GM19099 (cell line): Measurements from ENCODE around the gene NRBP1.

Experiments
- POLR2A ChIP-seq: IDR thresholded peaks from 3 replicates; pipeline ENCODE4 v1.6.1; 2011; ENCODE audit warnings: low read depth; ENCODE audit not compliant: insufficient read length; ENCODE audit errors: extremely low read depth

The NRBP1 gene

GRCh38 chr2:27408601-27409320, 19.7 kb upstream of the NRBP1 start:
- TF ChIP-seq POLR2A, result no peak

GRCh38 chr2:27409321-27410073, 18.9 kb upstream of the NRBP1 start, which contains the start of gene PPM1G:
Gene PPM1G, minus strand, starts transcription at chr2:27409591. Its CDS starts 169 bp downstream, at chr2:27409422.
- TF ChIP-seq POLR2A, result peak; percentile 96

- TF ChIP-seq POLR2A, result no peak
Observed at GRCh38 chr2:27412419-27413152, 15.8 kb upstream of the NRBP1 start.

- TF ChIP-seq POLR2A, result no peak
Observed at GRCh38 chr2:27416151-27416550, 12.3 kb upstream of the NRBP1 start.

GRCh38 chr2:27420996-27421395, 7.4 kb upstream of the NRBP1 start:
- TF ChIP-seq POLR2A, result no peak

- no peak for TF ChIP-seq POLR2A
Observed at GRCh38 chr2:27421660-27422250, 6.7 kb upstream of the NRBP1 start.

GRCh38 chr2:27422958-27423357, 5.5 kb upstream of the NRBP1 start:
- no peak for TF ChIP-seq POLR2A

GRCh38 chr2:27427863-27428212, 593 bp upstream of the NRBP1 start:
- no peak for TF ChIP-seq POLR2A

- TF ChIP-seq POLR2A, result no peak
Observed at GRCh38 chr2:27428978-27429541, 629 bp downstream of the NRBP1 start.

GRCh38 chr2:27431395-27431794, 3.0 kb downstream of the NRBP1 start:
- TF ChIP-seq POLR2A, result no peak

- no peak for TF ChIP-seq POLR2A
Observed at GRCh38 chr2:27435628-27436027, 7.2 kb downstream of the NRBP1 start.

GRCh38 chr2:27441226-27441926, 12.9 kb downstream of the NRBP1 start:
- TF ChIP-seq POLR2A, result no peak

GRCh38 chr2:27441958-27442919, 13.8 kb downstream of the NRBP1 start, which contains the start of gene KRTCAP3:
Gene KRTCAP3, plus strand, starts transcription at chr2:27442381. Its CDS starts 32 bp downstream, at chr2:27442413.
- TF ChIP-seq POLR2A, result no peak
